ENCODE results near the gene RAP1GAP. TPM values are rescaled to one million over a fixed set of nuclear protein-coding genes. Genes with fewer than 3 reads are reported as not detected.

The RAP1GAP gene
- total and polyA plus RNA-seq, 9 of the 15 experiments (the other 6 are each of a cell fraction or from before 2014, with no cell fraction given), result 0.29 to 30.2 (median 19.2) TPM

- TF ChIP-seq ZNF766 (CRISPR knock-in tag; conservative IDR thresholded peaks at IDR 0.05), result no peak
- TF ChIP-seq RNF219 (CRISPR knock-in tag; IDR thresholded peaks at IDR 0.05), result no peak
- no peak for TF ChIP-seq RAD21 (CRISPR knock-in tag; conservative IDR thresholded peaks at IDR 0.05 in 1 of 2, IDR thresholded peaks at IDR 0.05 in 1 of 2)
- no peak for TF ChIP-seq ZC3H4 (CRISPR knock-in tag; IDR thresholded peaks at IDR 0.05; ENCODE audit: borderline replicate concordance)
- TF ChIP-seq TOE1 (IDR thresholded peaks at IDR 0.05; ENCODE audit: borderline replicate concordance), result no peak
- TF ChIP-seq TOE1 (CRISPR knock-in tag; IDR thresholded peaks at IDR 0.05; ENCODE audit: borderline replicate concordance, low read depth), result no peak
- no peak for TF ChIP-seq TEAD1 (CRISPR knock-in tag; IDR thresholded peaks at IDR 0.05)
- no peak for TF ChIP-seq ARID3B (CRISPR knock-in tag; IDR thresholded peaks at IDR 0.05; ENCODE audit: borderline replicate concordance)
- TF ChIP-seq U2AF1 (optimal IDR thresholded peaks at IDR 0.05; ENCODE audit: low read depth, low read length), result no peak
- TF ChIP-seq TAF15 (IDR thresholded peaks at IDR 0.05; ENCODE audit: low read depth, low read length), result no peak
- TF ChIP-seq ZNF644 (tag; IDR thresholded peaks at IDR 0.05; ENCODE audit: low read depth), result no peak
- no peak for TF ChIP-seq SMARCC2 (IDR thresholded peaks at IDR 0.05; ENCODE audit: low read depth)
- TF ChIP-seq RB1 (IDR thresholded peaks at IDR 0.05; ENCODE audit: low read depth), result no peak
- TF ChIP-seq NUFIP1 (IDR thresholded peaks at IDR 0.05; ENCODE audit: partially characterized antibody), result no peak
- TF ChIP-seq HNRNPL (IDR thresholded peaks at IDR 0.05; ENCODE audit: low read depth, low read length), result no peak
- Histone ChIP-seq H3K4me3 (no peak overlapping the region), H3K27ac (ENCODE audit: extremely low read depth, low read depth, low read length) (no peak overlapping the region), H3K9me3 (replicated peaks; ENCODE audit: control insufficient read depth, insufficient read depth, low read depth, low read length) (no peaks in the 10 kb centered on the region), H3K36me3 (ENCODE audit: control insufficient read depth, insufficient read depth, low read length) (peaks cover 84% of the 10 kb centered on the region), H3K9ac (ENCODE audit: insufficient read depth in 1 of 2, low read depth in 2 of 2, low read length in 2 of 2) (no peak overlapping the region), H2AFZ (ENCODE audit: low read depth, low read length) (no peak overlapping the region), H3K9me1 (ENCODE audit: control insufficient read depth, insufficient read depth, low read length) (no peaks in the 10 kb centered on the region), H3K4me1 (replicated peaks in 1 of 2; ENCODE audit: control insufficient read depth in 2 of 2, insufficient read depth in 2 of 2, low read length in 2 of 2) (peaks cover 8 to 28% of the 10 kb centered on the region in 2 experiments; a peak in 4 of 5 replicates), H3K4me2 (ENCODE audit: insufficient read depth, low read length) (no peak overlapping the region), H3K79me2 (ENCODE audit: control insufficient read depth, insufficient read depth, low read length) (peaks cover 5% of the 10 kb centered on the region; the same call in 1 of the 3 replicates), H3K27me3 (ENCODE audit: control insufficient read depth in 2 of 2, insufficient read depth in 2 of 2, low read length in 2 of 2) (no peaks in the 10 kb centered on the region), H4K20me1 (replicated peaks; ENCODE audit: control insufficient read depth, insufficient read depth, low read length) (no peaks in the 10 kb centered on the region)
- WGBS (ENCODE audit: insufficient coverage, low coverage, missing lambda C conversion rate), result 76% methylated on average over 3 of the region's 3 CpGs
- in situ Hi-C loops (cut with MboI), result no loop called here
- DNase-seq (ENCODE audit: extremely low read depth in 1 of 4, low spot score in 3 of 4) (no peak), FAIRE-seq (no peak), ATAC-seq (no peak)
- no TSS peak for BruUV-seq (replicated peaks)
- ChIA-PET POLR2A (interaction anchor here (0.6 to 1.1 kb wide), 2 partner anchors 9 to 37 kb away, joined by 3 read pairs; no protein-coding TSS in a partner anchor), CTCF (ENCODE audit: low intra/inter-chr PET ratio) (no interaction called here)
- intact Hi-C loops (cut with micrococcal nuclease), result no loop called here
Observed at GRCh38 chr1:21691739-21692138, 22.6 kb upstream of the RAP1GAP start.

All from K562 (cell line).